ENCODE measurements around the gene NANOS3.

- TF ChIP-seq CTCF (IDR thresholded peaks at IDR 0.05), result no peak
- no peak for TF ChIP-seq EZH2 (IDR thresholded peaks at IDR 0.05)
- TF ChIP-seq EZH2phosphoT487 (IDR thresholded peaks at IDR 0.05), result no peak
Observed at GRCh38 chr19:13926715-13927114, 49.8 kb downstream of the NANOS3 start.

All from neural progenitor cell (in vitro differentiated cells).